Type B pancreatic cell (in vitro differentiated cells): ENCODE measurements around the gene SUSD3. TPM values are rescaled to one million over a fixed set of nuclear protein-coding genes. Genes with fewer than 3 reads are reported as not detected.

ENCODE experiments used
- DNase-seq: peaks from one replicate; pipeline ENCODE4 v3.0.0; 2021; ENCODE audit warnings: mixed read lengths; ENCODE audit not compliant: unreplicated experiment; ENCODE audit errors: extremely low spot score
- H3K27ac Mint-ChIP-seq: 2 replicates; pipeline ENCODE4 v1.8.0; 2021; ENCODE audit warnings: mild to moderate bottlenecking, mixed read lengths
- H3K27me3 Mint-ChIP-seq: 2 replicates; pipeline ENCODE4 v1.8.0; 2021; ENCODE audit warnings: mixed read lengths
- H3K36me3 Mint-ChIP-seq: 2 replicates; pipeline ENCODE4 v1.8.0; 2021; ENCODE audit warnings: mixed read lengths
- H3K4me1 Mint-ChIP-seq: one replicate; pipeline ENCODE4 v1.8.0; 2021; ENCODE audit warnings: mixed read lengths; ENCODE audit not compliant: unreplicated experiment
- H3K4me3 Mint-ChIP-seq: 2 replicates; pipeline ENCODE4 v1.8.0; 2021; ENCODE audit warnings: mild to moderate bottlenecking, mixed read lengths
- H3K9me3 Mint-ChIP-seq: 2 replicates; pipeline ENCODE4 v1.8.0; 2021; ENCODE audit warnings: mixed read lengths
- CTCF ChIP-seq: fragments of 200-600 bp; sonication (generic); conservative IDR thresholded peaks from 2 replicates; pipeline ENCODE4 v1.5.0; 2021; ENCODE audit warnings: antibody characterized with exemption, mild to moderate bottlenecking
- total RNA-seq: library from RNA; stranded (reverse); gene quantifications from 2 replicates; pipeline ENCODE4 v1.2.1, GENCODE V29; 2021; ENCODE audit warnings: low replicate concordance

The SUSD3 gene
- total RNA-seq, 1 donor from 2014 or later: 1.5 TPM

- TF ChIP-seq CTCF: no peak
- H3K4me1 Mint-ChIP-seq: peaks cover 14% of the 10 kb centered on the region
- no peak overlapping the region for H3K27ac Mint-ChIP-seq
- H3K9me3 Mint-ChIP-seq: no peaks in the 10 kb centered on the region
- no peaks in the 10 kb centered on the region for H3K27me3 Mint-ChIP-seq
- H3K36me3 Mint-ChIP-seq: peaks cover 6% of the 10 kb centered on the region
- DNase-seq: no peak
- no peak overlapping the region for H3K4me3 Mint-ChIP-seq
Observed at GRCh38 chr9:93020771-93021670, 37.5 kb upstream of the SUSD3 start.

- no peak for TF ChIP-seq CTCF
- Mint-ChIP-seq H3K9me3 (no peaks in the 10 kb centered on the region), H3K27me3 (no peaks in the 10 kb centered on the region), H3K27ac (no peak overlapping the region), H3K4me3 (no peak overlapping the region), H3K4me1 (peaks cover 14% of the 10 kb centered on the region), H3K36me3 (peaks cover 6% of the 10 kb centered on the region)
- no peak for DNase-seq
Observed at GRCh38 chr9:93022066-93022465, 36.4 kb upstream of the SUSD3 start.

GRCh38 chr9:93022721-93023520 lies 35.6 kb upstream of the SUSD3 start:
- Mint-ChIP-seq H3K4me3 (no peak overlapping the region), H3K36me3 (peaks cover 6% of the 10 kb centered on the region), H3K9me3 (no peaks in the 10 kb centered on the region), H3K4me1 (peaks cover 12% of the 10 kb centered on the region), H3K27me3 (no peaks in the 10 kb centered on the region), H3K27ac (no peak overlapping the region)
- DNase-seq: no peak
- TF ChIP-seq CTCF: no peak

- Mint-ChIP-seq H3K27me3 (no peaks in the 10 kb centered on the region), H3K4me1 (peaks cover 6% of the 10 kb centered on the region), H3K4me3 (no peak overlapping the region), H3K27ac (no peak overlapping the region), H3K9me3 (no peaks in the 10 kb centered on the region), H3K36me3 (peaks cover 6% of the 10 kb centered on the region)
- no peak for TF ChIP-seq CTCF
- DNase-seq: no peak
Observed at GRCh38 chr9:93023521-93023815, 35.0 kb upstream of the SUSD3 start.

GRCh38 chr9:93024646-93024910 lies 33.9 kb upstream of the SUSD3 start:
- Mint-ChIP-seq H3K27ac (no peak overlapping the region), H3K27me3 (no peaks in the 10 kb centered on the region), H3K4me1 (peaks cover 1% of the 10 kb centered on the region), H3K9me3 (no peaks in the 10 kb centered on the region), H3K4me3 (no peak overlapping the region), H3K36me3 (no peaks in the 10 kb centered on the region)
- no peak for DNase-seq
- no peak for TF ChIP-seq CTCF
